Measurements from ENCODE around the gene PARP6. TPM values are rescaled to one million over a fixed set of nuclear protein-coding genes. Genes with fewer than 3 reads are reported as not detected.

The PARP6 gene
- total and polyA plus RNA-seq, 9 of the 15 experiments (the other 6 are each of a cell fraction or from before 2014, with no cell fraction given), result 14.8 to 83.2 (median 28.3) TPM

DNA sequence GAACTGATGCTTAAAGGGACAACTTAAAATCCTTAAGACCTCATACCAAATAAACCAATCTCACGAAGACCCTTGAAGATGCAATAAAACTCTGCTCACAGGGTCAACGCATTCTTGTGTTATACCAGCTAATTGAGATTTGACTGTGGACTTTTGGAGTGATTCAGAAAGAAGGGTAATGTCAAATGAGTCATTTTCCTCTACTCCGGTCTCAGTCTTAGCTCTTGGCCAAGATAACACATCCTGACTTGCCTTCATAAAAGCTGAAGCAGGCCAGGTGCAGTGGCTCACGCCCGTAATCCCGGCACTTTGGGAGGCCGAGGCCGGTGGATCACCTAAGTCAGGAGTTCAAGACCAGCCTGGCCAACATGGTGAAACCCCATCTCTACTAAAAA is 45.2 kb downstream of the PARP6 start (continued):
- peak; percentile 71 for TF ChIP-seq ATF3 (IDR thresholded peaks at IDR 0.05)
- no peak for TF ChIP-seq ATF3 (CRISPR knock-in tag; conservative IDR thresholded peaks at IDR 0.05)
- peak; percentile 41; the same call in 1 of the 2 replicates for TF ChIP-seq SMARCE1 (IDR thresholded peaks at IDR 0.05)
- no peak for TF ChIP-seq ZFPM2 (CRISPR knock-in tag; IDR thresholded peaks at IDR 0.05)
- no peak for TF ChIP-seq ATF7 (IDR thresholded peaks at IDR 0.05)
- TF ChIP-seq ZNF41 (CRISPR knock-in tag; conservative IDR thresholded peaks at IDR 0.05), result no peak
- no peak for TF ChIP-seq ZBTB9 (CRISPR knock-in tag; IDR thresholded peaks at IDR 0.05)
- TF ChIP-seq, protein P1, sequence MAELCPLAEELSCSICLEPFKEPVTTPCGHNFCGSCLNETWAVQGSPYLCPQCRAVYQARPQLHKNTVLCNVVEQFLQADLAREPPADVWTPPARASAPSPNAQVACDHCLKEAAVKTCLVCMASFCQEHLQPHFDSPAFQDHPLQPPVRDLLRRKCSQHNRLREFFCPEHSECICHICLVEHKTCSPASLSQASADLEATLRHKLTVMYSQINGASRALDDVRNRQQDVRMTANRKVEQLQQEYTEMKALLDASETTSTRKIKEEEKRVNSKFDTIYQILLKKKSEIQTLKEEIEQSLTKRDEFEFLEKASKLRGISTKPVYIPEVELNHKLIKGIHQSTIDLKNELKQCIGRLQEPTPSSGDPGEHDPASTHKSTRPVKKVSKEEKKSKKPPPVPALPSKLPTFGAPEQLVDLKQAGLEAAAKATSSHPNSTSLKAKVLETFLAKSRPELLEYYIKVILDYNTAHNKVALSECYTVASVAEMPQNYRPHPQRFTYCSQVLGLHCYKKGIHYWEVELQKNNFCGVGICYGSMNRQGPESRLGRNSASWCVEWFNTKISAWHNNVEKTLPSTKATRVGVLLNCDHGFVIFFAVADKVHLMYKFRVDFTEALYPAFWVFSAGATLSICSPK (IDR thresholded peaks at IDR 0.05; ENCODE audit: borderline replicate concordance), result no peak
- TF ChIP-seq, protein P2, sequence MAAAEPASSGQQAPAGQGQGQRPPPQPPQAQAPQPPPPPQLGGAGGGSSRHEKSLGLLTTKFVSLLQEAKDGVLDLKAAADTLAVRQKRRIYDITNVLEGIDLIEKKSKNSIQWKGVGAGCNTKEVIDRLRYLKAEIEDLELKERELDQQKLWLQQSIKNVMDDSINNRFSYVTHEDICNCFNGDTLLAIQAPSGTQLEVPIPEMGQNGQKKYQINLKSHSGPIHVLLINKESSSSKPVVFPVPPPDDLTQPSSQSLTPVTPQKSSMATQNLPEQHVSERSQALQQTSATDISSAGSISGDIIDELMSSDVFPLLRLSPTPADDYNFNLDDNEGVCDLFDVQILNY (CRISPR knock-in tag; IDR thresholded peaks at IDR 0.05), result no peak
- peak; percentile 49; the same call in 1 of the 2 replicates for TF ChIP-seq ARID1B (IDR thresholded peaks at IDR 0.05)
- no peak for TF ChIP-seq ZNF407 (IDR thresholded peaks at IDR 0.05; ENCODE audit: low read depth)
- no peak for TF ChIP-seq HEY1 (CRISPR knock-in tag; IDR thresholded peaks at IDR 0.05; ENCODE audit: borderline replicate concordance)
- TF ChIP-seq HMG20B (CRISPR knock-in tag; IDR thresholded peaks at IDR 0.05), result no peak
- no peak for TF ChIP-seq RUNX1 (IDR thresholded peaks at IDR 0.05; ENCODE audit: low read depth)
- TF ChIP-seq HDAC3 (IDR thresholded peaks at IDR 0.05; ENCODE audit: borderline replicate concordance, partially characterized antibody), result no peak
- 0 out of 2 replicates have a peak, but pooled peaks have one; percentile 14 for TF ChIP-seq ZFX (CRISPR knock-in tag; IDR thresholded peaks at IDR 0.05)
